HG02973 (cell line): ENCODE results near the gene THSD7A.

Experiments
- ATAC-seq: cut with Tn5 transposase; IDR thresholded peaks from one replicate; pipeline ENCODE4 v1.9.1; 2021; ENCODE audit warnings: moderate library complexity; ENCODE audit not compliant: unreplicated experiment

Gene THSD7A

DNA sequence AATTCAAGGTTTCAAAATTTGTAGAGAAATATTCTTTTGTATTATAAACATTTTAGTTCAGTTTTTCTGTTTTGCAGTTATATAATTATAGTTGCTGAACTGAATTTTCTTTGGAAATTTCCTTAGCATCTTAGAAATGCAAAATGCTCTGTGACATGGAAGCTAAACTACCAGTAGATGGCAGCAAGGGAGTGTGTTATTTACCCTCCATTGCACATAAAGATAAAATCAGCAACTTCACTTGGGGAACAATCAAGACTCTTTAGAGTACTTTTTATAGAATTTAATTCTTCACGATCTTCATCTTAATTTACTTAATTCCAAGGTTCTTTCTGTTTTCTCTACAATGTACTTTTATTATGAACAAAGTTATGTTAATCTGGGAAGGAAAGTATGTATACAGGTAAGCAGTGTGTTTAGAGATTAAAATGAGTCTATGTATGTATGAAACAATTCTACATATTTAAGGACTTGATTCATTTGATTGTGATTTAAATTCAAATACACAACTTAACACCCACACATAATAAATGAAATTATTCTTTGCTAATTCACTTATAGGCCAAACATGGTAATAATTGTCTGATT, 404.2 kb downstream of the THSD7A start:
- ATAC-seq, result no peak

DNA sequence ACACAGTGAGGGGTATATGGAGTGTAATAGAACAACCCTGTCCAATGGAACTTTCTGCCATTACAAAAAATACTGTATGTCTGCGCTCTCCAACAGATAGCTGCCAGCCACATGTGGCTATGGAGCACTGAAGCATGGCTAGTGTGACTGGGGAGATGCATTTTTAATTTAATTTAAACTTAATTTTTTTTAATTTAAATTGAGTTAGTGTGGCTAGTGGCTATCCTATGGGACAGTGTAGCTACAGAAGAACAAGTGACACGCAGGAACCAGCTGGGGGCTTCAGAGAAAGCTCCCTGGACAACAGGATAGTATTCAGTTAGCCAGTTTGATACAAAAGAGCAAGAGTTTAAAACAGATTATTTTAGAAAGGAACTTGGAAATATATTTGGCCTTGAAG, 408.0 kb downstream of the THSD7A start:
- no peak for ATAC-seq

DNA sequence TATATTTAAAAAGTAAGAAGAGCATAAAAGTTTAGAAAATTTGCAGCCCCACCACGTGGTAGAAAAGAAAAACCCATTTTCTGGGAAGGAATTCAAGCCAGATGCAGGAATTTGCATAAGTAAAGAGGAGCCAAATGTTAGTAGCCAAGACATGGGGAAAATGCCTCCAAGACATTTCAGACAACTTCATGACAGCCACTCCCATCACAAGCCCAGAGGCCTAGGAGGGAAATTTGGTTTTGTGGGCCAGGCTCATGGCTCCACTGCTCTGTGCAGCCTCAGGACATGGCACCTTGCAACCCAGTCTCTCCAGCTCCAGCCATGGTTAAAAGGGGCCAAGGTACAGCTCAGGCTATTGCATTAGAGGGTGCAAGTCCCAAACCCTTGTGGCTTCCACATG, 411.9 kb downstream of the THSD7A start:
- no peak for ATAC-seq

DNA sequence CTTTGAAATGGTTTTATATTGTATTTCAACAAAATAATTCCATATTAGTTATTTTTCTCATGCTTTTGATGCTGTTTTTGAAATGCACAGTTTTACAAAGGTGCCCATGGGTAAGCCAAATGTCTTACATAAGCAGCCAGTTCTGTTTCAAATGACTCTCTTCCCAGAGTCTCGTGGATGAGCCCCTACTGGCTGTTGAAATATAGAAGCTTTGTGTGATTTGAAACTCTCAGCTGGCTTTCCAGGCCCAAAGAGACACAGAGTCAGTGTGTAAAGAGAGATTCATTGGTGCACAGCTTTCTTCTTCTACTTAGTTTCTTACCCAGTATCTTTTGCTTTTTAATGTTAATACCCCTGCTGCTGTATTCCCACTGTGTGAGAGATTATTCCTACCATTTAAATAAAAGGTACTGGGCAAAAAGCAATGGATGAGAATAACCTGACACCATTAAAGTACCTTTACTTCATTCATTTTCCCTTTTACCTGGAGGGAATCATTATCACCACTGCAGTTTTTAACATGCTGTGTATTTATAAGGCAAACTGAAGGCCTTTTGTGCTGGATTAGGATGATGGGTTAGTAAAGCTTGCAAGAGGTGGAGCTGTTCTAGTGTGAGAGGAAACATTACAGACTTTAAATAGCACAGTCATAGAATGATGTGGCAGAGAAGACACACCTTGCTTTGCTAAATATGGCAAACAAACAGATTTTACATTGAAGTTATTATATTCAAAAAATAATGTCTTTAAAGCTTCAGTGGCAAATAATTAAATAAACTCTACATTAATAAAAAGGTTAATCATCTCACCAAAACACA, 415.1 kb downstream of the THSD7A start:
- ATAC-seq, result no peak

DNA sequence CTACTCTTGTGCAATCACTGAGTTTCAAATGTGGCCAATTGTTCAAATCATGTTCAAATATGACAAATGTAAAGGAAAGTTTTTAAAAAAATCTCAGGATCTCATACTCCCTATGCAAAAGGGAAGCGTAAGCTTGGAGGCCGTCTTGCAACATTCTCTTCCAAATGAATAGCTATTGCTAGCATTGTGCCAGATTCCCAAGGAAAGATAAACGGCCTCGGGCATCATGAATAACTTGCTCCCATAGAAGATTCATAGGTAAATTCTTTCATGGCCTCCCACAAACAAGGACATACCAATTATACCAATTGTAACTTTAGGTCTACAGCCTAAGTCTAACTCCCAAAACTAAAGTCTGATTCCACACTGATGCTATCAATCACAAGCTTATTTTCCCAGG, 416.9 kb downstream of the THSD7A start:
- no peak for ATAC-seq

DNA sequence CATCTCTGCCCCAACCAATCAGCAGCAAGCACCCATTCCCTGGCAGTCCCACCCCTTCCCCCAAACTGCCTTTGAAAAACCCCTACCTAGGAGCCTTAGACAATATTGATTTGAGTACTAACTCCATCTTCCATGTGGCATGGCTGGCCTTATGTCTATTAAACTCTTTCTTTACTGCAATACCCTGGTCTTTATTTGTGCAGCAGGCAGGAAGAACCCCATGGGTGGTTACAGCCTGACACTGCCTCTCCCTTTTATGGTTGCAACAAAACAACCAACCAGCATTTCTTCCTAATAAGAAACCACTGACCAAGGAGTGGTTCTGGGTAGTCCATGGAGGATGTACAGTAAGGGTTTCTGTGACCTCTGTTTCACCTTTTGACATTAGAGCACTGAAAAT, 418.1 kb downstream of the THSD7A start:
- ATAC-seq, result no peak

DNA sequence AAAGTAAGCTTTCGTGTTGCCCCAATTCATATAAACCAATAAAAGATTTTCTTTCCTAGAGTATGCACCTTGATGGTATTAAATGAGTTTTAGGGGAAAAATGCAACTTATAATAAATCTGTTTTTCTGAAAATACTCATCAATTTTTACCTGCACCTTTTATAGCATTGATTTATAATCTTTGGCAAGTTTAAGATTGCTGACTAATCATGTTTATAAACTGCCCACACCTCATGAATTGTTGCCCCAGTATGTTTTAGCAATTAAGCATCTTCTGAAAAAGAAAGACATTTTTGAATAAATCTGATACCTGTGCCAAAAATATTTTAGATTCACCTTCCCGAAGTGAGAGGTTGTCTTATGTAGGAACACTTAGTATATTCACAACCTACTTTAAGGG, 420.0 kb downstream of the THSD7A start:
- no peak for ATAC-seq

DNA sequence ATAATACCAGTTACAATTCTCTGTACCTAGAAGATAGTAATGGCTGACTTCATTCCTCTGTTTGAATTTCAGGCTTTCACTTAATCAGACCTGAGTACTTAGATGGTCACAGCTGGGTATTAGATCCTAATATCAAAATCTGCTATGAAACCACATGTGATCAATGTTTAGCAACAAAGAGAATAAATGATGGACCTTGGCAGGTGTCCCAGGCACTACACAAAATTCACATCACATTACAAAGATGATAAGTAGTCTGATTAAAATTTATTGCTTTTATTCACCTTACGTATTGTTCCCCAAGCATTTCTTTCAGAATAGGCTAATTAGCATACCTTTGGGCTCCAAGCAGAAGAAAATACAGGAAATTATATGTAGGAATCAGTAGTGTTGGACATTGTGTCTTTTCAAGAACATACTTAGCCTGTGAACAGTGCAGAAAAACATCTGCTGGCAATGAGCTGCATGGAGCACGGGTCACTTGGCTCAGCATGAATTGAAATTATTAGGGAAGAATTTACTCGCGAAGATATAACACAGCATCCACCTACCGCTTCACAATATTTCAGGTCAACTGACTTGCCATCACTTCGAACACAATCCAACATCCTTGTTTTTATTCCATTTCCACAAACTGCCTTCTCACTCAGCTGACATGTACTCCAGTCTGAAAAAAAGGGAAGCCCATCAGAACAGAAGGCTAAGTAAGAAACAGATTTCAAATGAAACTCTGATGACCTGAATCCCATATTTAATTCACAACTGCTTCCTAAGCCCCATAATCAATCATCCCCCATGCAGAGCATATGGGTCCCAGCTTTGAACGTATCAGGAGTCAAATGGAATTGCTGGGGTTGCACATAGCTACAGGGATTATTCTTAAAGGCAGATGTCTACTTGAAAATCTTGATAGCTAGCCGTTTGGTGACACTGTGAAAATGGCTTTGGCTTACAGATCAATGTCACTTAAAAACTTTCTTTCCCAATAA, 421.0 kb downstream of the THSD7A start:
- ATAC-seq, result no peak

DNA sequence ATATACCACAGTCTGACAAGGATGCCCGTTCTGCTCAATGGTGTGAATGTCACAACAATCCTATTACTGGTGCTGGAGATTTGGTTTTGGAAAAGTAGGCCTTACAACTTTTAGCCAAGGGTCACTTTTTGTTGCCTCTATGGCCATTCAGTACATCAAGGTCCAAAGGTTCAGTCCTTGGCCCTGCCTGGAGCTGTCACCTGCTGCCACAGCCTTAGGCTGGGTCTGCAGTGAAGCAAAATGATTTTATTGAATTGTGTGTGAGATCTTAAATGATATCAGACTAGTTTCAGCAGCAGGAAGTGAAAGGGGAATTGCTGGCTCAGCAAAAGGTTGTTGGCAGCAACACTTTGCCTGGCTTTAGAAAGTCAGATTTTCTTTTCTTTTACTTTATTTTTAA, 427.6 kb downstream of the THSD7A start:
- ATAC-seq, result no peak

DNA sequence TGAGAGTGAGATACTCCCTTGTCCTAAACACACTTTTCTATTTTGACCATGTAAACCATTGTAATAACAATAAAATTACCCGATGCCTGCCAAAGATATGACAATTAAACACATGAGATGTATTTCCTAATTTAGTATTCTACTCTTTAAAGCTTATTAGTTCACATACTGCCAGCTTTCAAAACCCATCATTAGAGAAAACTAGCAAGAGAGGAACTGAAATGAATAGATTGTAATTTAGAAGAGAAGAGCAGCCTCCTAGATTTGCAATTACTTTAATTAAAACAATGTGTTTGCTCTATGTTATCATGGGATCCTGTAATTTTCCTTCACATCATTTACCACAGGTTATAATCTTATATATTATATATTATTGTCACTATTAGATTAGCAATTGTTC, 428.2 kb downstream of the THSD7A start:
- ATAC-seq, result no peak

DNA sequence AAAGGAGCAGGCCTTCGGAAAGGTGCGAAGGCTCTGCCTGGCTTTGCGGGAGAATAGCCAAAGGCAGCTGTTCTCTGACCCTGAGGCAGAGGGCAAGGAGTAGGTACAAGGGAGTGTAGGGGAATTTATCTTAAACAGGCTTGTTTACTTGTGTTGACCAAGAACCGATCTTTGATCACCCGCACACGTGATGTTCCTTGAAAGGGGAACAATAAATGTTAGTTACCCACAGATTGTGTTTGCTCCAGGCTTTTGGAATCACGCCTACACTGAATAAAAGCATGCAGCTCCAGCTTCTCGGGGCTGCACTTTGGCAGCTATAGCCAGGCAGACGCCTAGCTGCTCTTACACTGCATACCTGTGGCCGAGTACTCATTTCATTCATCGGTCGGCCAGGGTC, 437.6 kb downstream of the THSD7A start:
- no peak for ATAC-seq

DNA sequence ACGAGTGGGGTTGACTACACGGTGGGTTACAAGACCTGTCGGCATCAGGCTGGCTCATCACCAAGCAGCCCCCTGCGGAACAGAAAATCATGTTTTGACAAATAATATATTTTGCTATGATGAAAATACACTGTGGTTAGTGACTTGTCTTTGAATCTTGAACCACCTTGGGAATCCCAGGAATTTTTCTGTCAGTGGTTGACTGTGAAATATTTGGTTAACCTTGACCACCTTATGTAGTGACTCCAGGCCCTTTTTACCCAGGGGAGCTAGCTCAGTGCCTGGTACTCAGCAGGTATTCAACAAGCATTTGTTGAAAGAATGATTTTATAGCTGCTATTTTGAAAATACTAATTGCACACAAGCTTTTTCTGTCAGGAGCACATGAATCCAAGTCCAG, 452.4 kb downstream of the THSD7A start:
- ATAC-seq, result no peak

DNA sequence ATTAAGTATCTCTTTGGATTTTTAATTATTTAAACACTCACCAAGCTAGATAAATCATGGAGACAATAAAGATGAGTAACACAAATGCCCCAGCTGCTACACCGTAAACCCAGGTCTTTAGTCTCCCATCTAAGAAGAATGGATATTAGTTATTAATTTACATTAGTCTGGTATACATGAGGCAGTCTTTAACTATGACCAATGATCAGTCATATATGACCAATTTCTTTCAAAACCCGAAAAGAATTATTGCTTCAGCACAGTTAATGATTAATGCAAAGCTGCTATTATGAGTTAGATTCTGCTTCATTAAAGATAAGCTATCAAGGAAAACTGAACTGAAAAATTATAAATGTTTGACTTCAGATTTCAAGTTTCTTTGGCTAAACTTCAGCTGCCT, 455.5 kb downstream of the THSD7A start:
- no peak for ATAC-seq

DNA sequence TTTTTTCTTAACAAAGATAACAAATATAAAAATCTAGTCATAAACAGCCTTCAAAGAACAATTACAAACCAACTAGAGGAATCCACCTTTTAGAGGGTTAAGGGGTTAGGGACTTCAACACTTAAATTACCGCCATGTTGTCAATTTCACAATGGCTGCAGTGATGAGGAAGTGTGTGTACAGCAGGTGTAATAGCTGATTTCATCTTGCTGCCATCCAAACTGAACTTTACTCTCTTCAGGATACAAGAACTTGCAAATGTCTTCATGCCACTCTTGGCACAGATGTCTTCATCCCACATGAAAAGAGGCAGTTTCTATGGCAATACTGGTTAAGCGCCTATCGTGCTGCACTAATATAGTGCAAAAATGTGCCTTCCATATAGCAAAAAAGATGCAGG, 457.4 kb downstream of the THSD7A start:
- no peak for ATAC-seq

DNA sequence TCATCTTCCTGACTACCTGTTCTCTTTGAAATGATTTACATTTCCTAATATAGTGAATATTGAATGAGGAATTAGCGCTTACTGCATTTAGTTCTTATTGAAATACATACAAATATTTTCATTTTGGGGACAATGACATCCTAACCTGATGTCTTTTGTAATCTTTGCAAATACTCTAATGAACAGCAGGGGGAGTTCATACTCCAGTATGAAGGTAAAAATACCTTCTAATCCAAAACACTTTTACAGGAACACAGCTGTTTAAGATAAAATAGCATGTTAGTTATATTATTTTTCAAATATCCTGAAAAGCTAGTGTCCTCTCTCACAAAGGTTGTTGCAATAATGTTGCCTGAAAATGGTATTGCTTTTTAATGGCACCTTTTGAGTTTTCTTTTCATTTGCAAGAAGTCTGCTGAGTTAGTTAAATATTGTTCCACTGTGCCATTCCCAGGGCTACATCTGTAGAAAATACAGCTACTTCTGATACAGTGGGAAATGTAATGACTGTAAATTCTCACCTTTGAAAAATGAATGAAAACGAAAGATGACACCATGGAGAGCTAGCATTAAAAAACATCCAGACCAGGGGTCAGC, 458.4 kb downstream of the THSD7A start:
- no peak for ATAC-seq

DNA sequence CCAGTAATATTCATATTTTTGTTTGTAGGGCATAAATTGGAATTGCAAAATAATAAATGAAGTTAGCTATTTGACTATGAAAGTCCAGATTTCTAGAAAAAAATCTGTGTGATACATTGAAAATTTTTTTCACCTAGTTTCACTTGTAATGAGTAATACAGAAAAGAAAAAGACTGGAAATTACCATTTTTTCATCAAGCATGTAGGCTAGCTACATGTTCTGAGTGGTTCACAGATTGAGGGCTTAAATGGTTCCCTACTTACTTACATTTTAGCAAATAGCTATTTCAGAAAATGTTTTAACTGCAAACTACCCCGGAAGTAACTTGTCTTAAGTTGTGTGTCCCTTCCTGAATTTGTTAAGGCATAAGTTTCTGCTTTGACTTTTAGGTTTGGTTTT, 462.3 kb downstream of the THSD7A start:
- ATAC-seq, result no peak

DNA sequence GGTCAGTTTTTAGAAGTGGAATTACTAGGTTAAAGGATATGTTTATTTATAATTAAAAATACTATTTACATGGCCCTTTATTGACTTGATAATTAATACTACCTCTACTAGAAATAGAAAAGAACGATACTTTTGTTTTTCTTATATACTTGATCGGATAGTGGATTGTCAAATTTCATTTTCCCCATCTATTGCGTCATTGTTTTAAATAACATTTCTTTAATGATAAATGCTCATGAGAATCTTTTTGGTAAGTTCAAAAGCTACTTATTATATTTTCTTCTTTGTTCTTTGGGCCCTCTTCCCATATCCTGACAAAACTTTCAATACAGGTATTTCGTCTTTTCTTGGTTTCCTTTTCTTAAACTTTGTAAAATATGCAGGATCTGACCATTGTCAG, 465.9 kb downstream of the THSD7A start:
- no peak for ATAC-seq

DNA sequence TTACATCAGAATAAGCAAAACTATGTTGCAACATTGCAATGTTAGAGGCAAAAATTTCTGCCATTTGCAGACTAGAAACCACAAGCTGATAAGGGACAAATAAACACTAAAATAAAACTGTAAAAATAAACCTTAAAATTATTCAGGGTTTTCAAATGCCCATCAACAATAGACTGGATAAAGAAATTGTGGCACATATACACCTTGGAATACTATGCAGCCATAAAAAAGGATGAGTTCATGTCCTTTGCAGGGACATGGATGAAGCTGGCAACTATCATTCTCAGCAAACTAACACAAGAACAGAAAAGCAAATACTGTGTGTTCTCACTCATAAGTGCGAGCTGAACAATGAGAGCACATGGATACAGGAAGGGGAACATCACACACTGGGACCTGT, 473.4 kb downstream of the THSD7A start:
- ATAC-seq, result no peak

DNA sequence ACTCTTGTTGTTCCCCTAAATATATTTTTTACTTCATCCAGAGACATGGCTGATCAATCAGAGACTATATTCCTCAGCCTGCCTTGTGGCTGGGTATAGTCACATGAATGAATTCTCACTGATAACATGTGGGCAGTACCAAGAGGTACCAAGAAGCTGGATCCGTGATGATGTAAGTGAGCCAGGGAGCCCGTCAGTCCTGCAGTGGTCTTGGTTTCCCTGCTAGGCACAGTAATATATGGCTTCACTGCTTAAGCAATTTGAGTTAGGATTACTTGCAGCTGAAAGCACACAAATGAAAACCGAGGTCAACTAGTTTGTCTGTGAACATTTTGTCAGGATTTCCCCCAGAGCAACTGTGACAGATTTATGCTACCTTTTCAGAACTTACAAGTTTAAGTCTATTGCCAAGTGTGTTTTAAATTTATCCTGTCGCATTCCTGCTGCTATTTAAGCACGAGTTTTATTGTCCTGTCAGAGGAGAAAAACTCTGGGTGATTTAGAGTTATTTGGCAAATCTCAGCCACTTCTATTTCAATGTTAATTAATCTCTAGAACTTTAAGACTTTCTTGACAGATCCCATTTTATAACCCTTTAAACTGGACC, 476.5 kb downstream of the THSD7A start:
- no peak for ATAC-seq

DNA sequence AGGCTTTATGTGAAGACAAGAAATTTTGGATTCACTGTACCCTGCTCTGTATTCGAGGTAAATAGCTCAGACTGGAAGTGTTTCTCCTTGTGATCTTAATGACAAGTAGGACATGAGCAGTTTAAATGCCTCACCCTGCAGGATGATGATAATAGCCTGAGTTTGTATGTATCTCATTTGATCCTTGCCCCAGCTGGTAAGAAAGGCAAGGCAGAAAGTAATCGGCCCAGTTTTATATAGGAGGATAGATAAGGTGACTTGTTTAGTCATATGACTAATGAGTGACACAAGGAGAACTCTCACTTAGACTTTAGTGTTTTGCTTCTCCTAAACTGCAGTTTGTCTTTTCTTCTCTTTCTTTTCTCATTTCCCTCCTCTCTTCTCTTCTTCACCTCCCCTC, 485.7 kb downstream of the THSD7A start:
- no peak for ATAC-seq

DNA sequence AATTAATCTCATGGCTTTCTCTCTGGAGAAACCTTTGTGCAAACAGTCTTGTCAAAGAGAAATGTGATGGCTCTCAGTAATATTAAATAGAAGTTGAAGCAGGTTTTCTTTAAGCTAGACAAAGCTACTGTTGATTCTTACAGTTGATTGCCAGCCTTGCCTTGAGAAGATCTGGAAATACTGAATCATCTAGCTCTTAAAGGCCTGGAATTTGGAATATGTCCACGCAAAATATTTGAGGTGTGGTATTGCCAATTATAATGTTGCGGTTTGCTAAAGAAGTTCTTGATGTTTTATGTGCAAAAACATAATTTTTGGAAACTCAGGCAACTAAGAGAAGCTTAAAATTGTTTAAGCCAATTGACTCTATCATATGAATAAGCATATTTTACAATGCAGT, 486.4 kb downstream of the THSD7A start:
- no peak for ATAC-seq
